Progenitor cell of endocrine pancreas (in vitro differentiated cells): ENCODE results near the gene ADAP1. TPM values are rescaled to one million over a fixed set of nuclear protein-coding genes. Genes with fewer than 3 reads are reported as not detected.

Experiments used
- DNase-seq: peaks from one replicate; pipeline ENCODE4 v3.0.0; 2021; ENCODE audit warnings: low spot score; ENCODE audit not compliant: unreplicated experiment
- H3K27ac Mint-ChIP-seq: 2 replicates; pipeline ENCODE4 v1.8.0; 2021; ENCODE audit warnings: mild to moderate bottlenecking, moderate library complexity, mixed read lengths
- H3K27me3 Mint-ChIP-seq: 2 replicates; pipeline ENCODE4 v1.8.0; 2021; ENCODE audit warnings: mixed read lengths
- H3K36me3 Mint-ChIP-seq: 2 replicates; pipeline ENCODE4 v1.8.0; 2022; ENCODE audit warnings: mixed read lengths; ENCODE audit not compliant: insufficient read depth
- H3K4me1 Mint-ChIP-seq: 2 replicates; pipeline ENCODE4 v1.8.0; 2021; ENCODE audit warnings: low read depth, mixed read lengths
- H3K4me3 Mint-ChIP-seq: 2 replicates; pipeline ENCODE4 v1.8.0; 2021; ENCODE audit warnings: low read depth, mild to moderate bottlenecking, moderate library complexity, mixed read lengths
- H3K9me3 Mint-ChIP-seq: 2 replicates; pipeline ENCODE4 v1.8.0; 2021; ENCODE audit warnings: low read depth, mixed read lengths
- CTCF ChIP-seq: fragments of 200-600 bp; sonication (generic); IDR thresholded peaks from one replicate; pipeline ENCODE4 v1.5.0; 2021; ENCODE audit warnings: antibody characterized with exemption, mild to moderate bottlenecking; ENCODE audit not compliant: unreplicated experiment
- total RNA-seq: library from RNA; stranded (reverse); gene quantifications from 2 replicates; pipeline ENCODE4 v1.2.1, GENCODE V29; 2021

ADAP1 gene
- total RNA-seq, 1 donor from 2014 or later, result 10.3 TPM

GRCh38 chr7:982511-983003 lies 28.1 kb upstream of the ADAP1 start:
- no peak for TF ChIP-seq CTCF
- Mint-ChIP-seq H3K4me1 (peaks cover 17% of the 10 kb centered on the region), H3K36me3 (no peaks in the 10 kb centered on the region), H3K27ac (no peak overlapping the region), H3K9me3 (no peaks in the 10 kb centered on the region), H3K4me3 (no peak overlapping the region), H3K27me3 (no peaks in the 10 kb centered on the region)
- DNase-seq, result no peak

GRCh38 chr7:981793-982510 lies 27.5 kb upstream of the ADAP1 start:
- Mint-ChIP-seq H3K4me3 (no peak overlapping the region), H3K27ac (no peak overlapping the region), H3K9me3 (no peaks in the 10 kb centered on the region), H3K27me3 (no peaks in the 10 kb centered on the region), H3K4me1 (peaks cover 22% of the 10 kb centered on the region), H3K36me3 (no peaks in the 10 kb centered on the region)
- TF ChIP-seq CTCF, result no peak
- no peak for DNase-seq

- H3K36me3 Mint-ChIP-seq, result no peaks in the 10 kb centered on the region
- H3K4me3 Mint-ChIP-seq, result no peak overlapping the region
- no peaks in the 10 kb centered on the region for H3K27me3 Mint-ChIP-seq
- DNase-seq, result no peak
- peaks cover 27% of the 10 kb centered on the region for H3K4me1 Mint-ChIP-seq
- H3K9me3 Mint-ChIP-seq, result no peaks in the 10 kb centered on the region
- TF ChIP-seq CTCF, result no peak
- peak overlapping the region; percentile 98 for H3K27ac Mint-ChIP-seq
Observed at GRCh38 chr7:979886-980571, 25.5 kb upstream of the ADAP1 start.

GRCh38 chr7:979151-979550 lies 24.7 kb upstream of the ADAP1 start:
- TF ChIP-seq CTCF, result no peak
- H3K27ac Mint-ChIP-seq, result peak overlapping the region; percentile 98
- peaks cover 33% of the 10 kb centered on the region for H3K4me1 Mint-ChIP-seq
- no peaks in the 10 kb centered on the region for H3K36me3 Mint-ChIP-seq
- no peaks in the 10 kb centered on the region for H3K9me3 Mint-ChIP-seq
- H3K4me3 Mint-ChIP-seq, result no peak overlapping the region
- no peaks in the 10 kb centered on the region for H3K27me3 Mint-ChIP-seq
- DNase-seq, result no peak

- Mint-ChIP-seq H3K36me3 (no peaks in the 10 kb centered on the region), H3K9me3 (no peaks in the 10 kb centered on the region), H3K27me3 (no peaks in the 10 kb centered on the region), H3K4me3 (peak overlapping the region; percentile 65), H3K27ac (peak overlapping the region; percentile 98), H3K4me1 (peaks cover 33% of the 10 kb centered on the region)
- no peak for TF ChIP-seq CTCF
- no peak for DNase-seq
Observed at GRCh38 chr7:978416-979091, 24.1 kb upstream of the ADAP1 start.
